ENCODE measurements around the gene SUMO2. TPM values are rescaled to one million over a fixed set of nuclear protein-coding genes. Genes with fewer than 3 reads are reported as not detected.

Gene SUMO2
- total and polyA plus RNA-seq, 2 of the 13 experiments (the other 11 are each of a cell fraction or from before 2014, with no cell fraction given), result 337 to 553 TPM

- TF ChIP-seq ZBTB4 (CRISPR knock-in tag; IDR thresholded peaks at IDR 0.05; ENCODE audit: borderline replicate concordance) (no peak), AHR (CRISPR knock-in tag; IDR thresholded peaks at IDR 0.05) (no peak), CSRNP2 (CRISPR knock-in tag; conservative IDR thresholded peaks at IDR 0.05; ENCODE audit: low read depth) (no peak), PREB (CRISPR knock-in tag; IDR thresholded peaks at IDR 0.05) (no peak), DBP (CRISPR knock-in tag; IDR thresholded peaks at IDR 0.05; ENCODE audit: not compliant biosample characterization) (no peak), KLF6 (CRISPR knock-in tag; IDR thresholded peaks at IDR 0.05) (no peak), ZBTB40 (IDR thresholded peaks at IDR 0.05) (no peak), ZBTB40 (CRISPR knock-in tag; IDR thresholded peaks at IDR 0.05) (no peak)
These were observed 26.3 kb upstream of the SUMO2 start (continued) for GRCh38 chr17:75209061-75209460.

Data from HepG2 (cell line).